ENCODE measurements around the gene CAPRIN1. TPM values are rescaled to one million over a fixed set of nuclear protein-coding genes. Genes with fewer than 3 reads are reported as not detected.
A peak's percentile ranks its signal among the peaks of the same experiment; 100 is the strongest.
"Not testable (repeated sequence)": the region's sequence is repeated elsewhere in the genome, so short reads cannot be mapped to it uniquely, and the experiment has no call there.

CAPRIN1 gene
- polyA plus RNA-seq, 3 donors: 50.4 to 81.5 (median 59.2) TPM

DNA sequence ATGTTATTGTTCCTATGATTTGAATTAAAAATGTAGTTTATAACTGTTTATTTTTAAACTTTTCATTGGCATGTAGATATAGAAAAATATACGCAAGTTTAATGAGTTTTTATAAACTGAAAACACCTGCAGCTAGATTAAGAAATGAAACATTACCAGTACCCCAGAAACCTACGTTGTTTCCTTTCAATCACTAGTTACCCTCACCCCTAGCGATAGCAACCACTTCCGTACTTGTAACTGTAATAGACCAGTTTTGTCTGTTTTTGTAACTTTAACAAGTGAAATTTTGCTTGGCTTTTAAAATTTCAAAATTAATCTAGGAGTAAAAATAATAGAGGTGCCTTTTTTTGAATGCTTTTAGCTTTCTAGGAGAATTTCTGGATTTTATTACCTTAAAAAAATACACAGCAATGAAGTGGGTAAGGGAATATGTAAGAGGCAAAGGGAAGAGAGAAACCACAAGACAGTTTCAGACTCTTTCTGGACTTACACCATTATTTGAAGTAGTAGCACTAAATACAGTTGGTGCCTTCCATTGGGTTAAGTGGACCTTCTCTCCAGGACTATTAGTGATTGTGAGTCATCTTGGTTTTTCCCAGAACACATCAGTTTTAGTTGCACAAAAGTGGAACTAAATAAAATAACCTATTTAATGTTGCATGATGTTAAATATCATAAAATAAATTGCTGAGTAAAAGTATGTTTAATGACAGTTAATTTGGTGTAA is 35.2 kb downstream of the CAPRIN1 start:
- H4K20me1 ChIP-seq (ENCODE audit: insufficient read depth, low read length): peaks cover 50% of the 10 kb centered on the region
- Mint-ChIP-seq H3K4me1 (no peaks in the 10 kb centered on the region), H3K27me3 (ENCODE audit: low read depth in 3 of 3) (peaks cover 0 to 3% (median 0%) of the 10 kb centered on the region in 3 donors), H3K4me3 (no peak overlapping the region), H3K9me3 (no peaks in the 10 kb centered on the region), H3K27ac (peak overlapping the region in 1 of 7 donors; percentile 26), H3K36me3 (peaks cover 71 to 89% of the 10 kb centered on the region in 2 donors)
- DNase-seq: peak in 1 of 3 donors; percentile 56
- intact Hi-C loops (cut with micrococcal nuclease): no loop called here
- no peak overlapping the region for H3K4me3 ChIP-seq (replicated peaks in 1 of 3; ENCODE audit: low read depth in 2 of 3, low read length in 3 of 3)
- H2AFZ ChIP-seq (ENCODE audit: insufficient read depth, low read depth, low read length, poor library complexity, severe bottlenecking): no peak overlapping the region
- no peaks in the 10 kb centered on the region for H3K27me3 ChIP-seq (ENCODE audit: control insufficient read depth in 2 of 2, insufficient read depth in 2 of 2, low read length in 2 of 2)
- TF ChIP-seq, protein P1, sequence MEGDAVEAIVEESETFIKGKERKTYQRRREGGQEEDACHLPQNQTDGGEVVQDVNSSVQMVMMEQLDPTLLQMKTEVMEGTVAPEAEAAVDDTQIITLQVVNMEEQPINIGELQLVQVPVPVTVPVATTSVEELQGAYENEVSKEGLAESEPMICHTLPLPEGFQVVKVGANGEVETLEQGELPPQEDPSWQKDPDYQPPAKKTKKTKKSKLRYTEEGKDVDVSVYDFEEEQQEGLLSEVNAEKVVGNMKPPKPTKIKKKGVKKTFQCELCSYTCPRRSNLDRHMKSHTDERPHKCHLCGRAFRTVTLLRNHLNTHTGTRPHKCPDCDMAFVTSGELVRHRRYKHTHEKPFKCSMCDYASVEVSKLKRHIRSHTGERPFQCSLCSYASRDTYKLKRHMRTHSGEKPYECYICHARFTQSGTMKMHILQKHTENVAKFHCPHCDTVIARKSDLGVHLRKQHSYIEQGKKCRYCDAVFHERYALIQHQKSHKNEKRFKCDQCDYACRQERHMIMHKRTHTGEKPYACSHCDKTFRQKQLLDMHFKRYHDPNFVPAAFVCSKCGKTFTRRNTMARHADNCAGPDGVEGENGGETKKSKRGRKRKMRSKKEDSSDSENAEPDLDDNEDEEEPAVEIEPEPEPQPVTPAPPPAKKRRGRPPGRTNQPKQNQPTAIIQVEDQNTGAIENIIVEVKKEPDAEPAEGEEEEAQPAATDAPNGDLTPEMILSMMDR (IDR thresholded peaks at IDR 0.05): no peak
- peaks cover 93 to 98% of the 10 kb centered on the region in 2 donors for H3K36me3 ChIP-seq (replicated peaks in 1 of 2; ENCODE audit: control insufficient read depth in 1 of 2, insufficient read depth in 2 of 2, low read length in 2 of 2)
- no peaks in the 10 kb centered on the region for H3K9me3 ChIP-seq (replicated peaks in 1 of 2; ENCODE audit: control insufficient read depth in 1 of 2, insufficient read depth in 1 of 2, low read length in 2 of 2)
- H3K27ac ChIP-seq (ENCODE audit: low read depth in 1 of 2, low read length in 2 of 2): peak overlapping the region in 1 of 2 donors; percentile 32
- WGBS (ENCODE audit: insufficient coverage): no CpG with 5 or more reads among the region's 4 CpGs
- H3K79me2 ChIP-seq (ENCODE audit: insufficient read depth, low read length): peaks cover 55% of the 10 kb centered on the region
- no peaks in the 10 kb centered on the region for H3K4me1 ChIP-seq (ENCODE audit: control insufficient read depth in 1 of 2, insufficient read depth in 2 of 2, low read length in 2 of 2)
- H3K9ac ChIP-seq (ENCODE audit: insufficient read depth, low read length, poor library complexity, severe bottlenecking): no peak overlapping the region
- H3K4me2 ChIP-seq (replicated peaks; ENCODE audit: extremely low read depth, low read length, poor library complexity, severe bottlenecking): no peak overlapping the region

DNA sequence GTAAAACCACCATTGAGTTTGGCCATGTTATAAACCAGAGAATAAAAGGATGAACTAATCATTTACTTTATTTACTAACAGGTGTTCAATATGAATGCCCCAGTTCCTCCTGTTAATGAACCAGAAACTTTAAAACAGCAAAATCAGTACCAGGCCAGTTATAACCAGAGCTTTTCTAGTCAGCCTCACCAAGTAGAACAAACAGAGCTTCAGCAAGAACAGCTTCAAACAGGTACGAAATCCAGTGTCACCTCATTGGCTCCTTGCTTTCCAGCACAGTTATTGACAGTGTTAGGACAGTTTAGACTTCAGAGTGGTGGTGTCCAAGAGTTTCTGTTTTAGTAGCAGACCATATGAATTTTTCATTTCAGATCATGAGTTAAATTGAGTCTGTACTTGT is 40.3 kb downstream of the CAPRIN1 start:
- peaks cover 0 to 1% (median 0%) of the 10 kb centered on the region in 3 donors for H3K27me3 Mint-ChIP-seq (ENCODE audit: low read depth in 3 of 3)
- Histone ChIP-seq H3K9me3 (replicated peaks in 1 of 2; ENCODE audit: control insufficient read depth in 1 of 2, insufficient read depth in 1 of 2, low read length in 2 of 2) (no peaks in the 10 kb centered on the region), H3K27ac (ENCODE audit: low read depth in 1 of 2, low read length in 2 of 2) (no peak overlapping the region), H3K79me2 (ENCODE audit: insufficient read depth, low read length) (peaks cover 45% of the 10 kb centered on the region), H3K9ac (ENCODE audit: insufficient read depth, low read length, poor library complexity, severe bottlenecking) (no peak overlapping the region), H3K4me3 (replicated peaks in 1 of 3; ENCODE audit: low read depth in 2 of 3, low read length in 3 of 3) (no peak overlapping the region), H2AFZ (ENCODE audit: insufficient read depth, low read depth, low read length, poor library complexity, severe bottlenecking) (no peak overlapping the region), H4K20me1 (ENCODE audit: insufficient read depth, low read length) (peaks cover 31% of the 10 kb centered on the region), H3K4me2 (replicated peaks; ENCODE audit: extremely low read depth, low read length, poor library complexity, severe bottlenecking) (no peak overlapping the region), H3K27me3 (ENCODE audit: control insufficient read depth in 2 of 2, insufficient read depth in 2 of 2, low read length in 2 of 2) (no peaks in the 10 kb centered on the region), H3K36me3 (replicated peaks in 1 of 2; ENCODE audit: control insufficient read depth in 1 of 2, insufficient read depth in 2 of 2, low read length in 2 of 2) (peaks cover 92 to 98% of the 10 kb centered on the region in 2 donors), H3K4me1 (ENCODE audit: control insufficient read depth in 1 of 2, insufficient read depth in 2 of 2, low read length in 2 of 2) (no peaks in the 10 kb centered on the region)
- no peak for DNase-seq
- no CpG with 5 or more reads among the region's 1 CpG for WGBS (ENCODE audit: insufficient coverage)
- peaks cover 71 to 93% of the 10 kb centered on the region in 2 donors for H3K36me3 Mint-ChIP-seq
- TF ChIP-seq, protein P1 (IDR thresholded peaks at IDR 0.05): no peak
- intact Hi-C loops (cut with micrococcal nuclease): no loop called here
- H3K27ac Mint-ChIP-seq: no peak overlapping the region
- H3K9me3 Mint-ChIP-seq: no peaks in the 10 kb centered on the region
- H3K4me1 Mint-ChIP-seq: no peaks in the 10 kb centered on the region
- H3K4me3 Mint-ChIP-seq: no peak overlapping the region

DNA sequence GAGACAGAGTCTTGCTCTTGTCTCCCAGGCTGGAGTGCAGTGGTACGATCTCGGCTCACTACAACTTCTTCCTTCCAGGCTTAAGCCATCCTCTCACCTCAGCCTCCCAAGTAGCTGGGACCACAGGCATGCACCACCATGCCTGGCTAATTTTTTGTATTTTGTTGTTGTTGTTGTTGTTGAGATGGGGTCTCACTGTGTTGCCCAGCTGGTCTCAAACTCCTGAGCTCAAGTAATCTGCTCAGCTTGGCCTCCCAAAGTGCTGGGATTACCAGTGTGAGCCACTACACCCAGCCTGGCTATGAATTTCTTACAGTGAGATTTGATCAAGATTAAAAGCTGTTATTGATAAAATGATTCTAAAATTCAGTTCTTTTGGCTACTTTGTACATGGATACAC is 43.4 kb downstream of the CAPRIN1 start:
- H3K36me3 ChIP-seq (replicated peaks in 1 of 2; ENCODE audit: control insufficient read depth in 1 of 2, insufficient read depth in 2 of 2, low read length in 2 of 2): peaks cover 97 to 100% of the 10 kb centered on the region in 2 donors
- peaks cover 25% of the 10 kb centered on the region for H4K20me1 ChIP-seq (ENCODE audit: insufficient read depth, low read length)
- H3K4me2 ChIP-seq (replicated peaks; ENCODE audit: extremely low read depth, low read length, poor library complexity, severe bottlenecking); H3K4me3 Mint-ChIP-seq; H3K9me3 Mint-ChIP-seq; H3K27me3 ChIP-seq (ENCODE audit: control insufficient read depth in 2 of 2, insufficient read depth in 2 of 2, low read length in 2 of 2); H3K4me1 Mint-ChIP-seq; H3K27ac ChIP-seq (ENCODE audit: low read depth in 1 of 2, low read length in 2 of 2); intact Hi-C loops (cut with micrococcal nuclease); H3K9me3 ChIP-seq (replicated peaks in 1 of 2; ENCODE audit: control insufficient read depth in 1 of 2, insufficient read depth in 1 of 2, low read length in 2 of 2); H3K27me3 Mint-ChIP-seq (ENCODE audit: low read depth in 3 of 3); H3K9ac ChIP-seq (ENCODE audit: insufficient read depth, low read length, poor library complexity, severe bottlenecking); H3K4me1 ChIP-seq (ENCODE audit: control insufficient read depth in 1 of 2, insufficient read depth in 2 of 2, low read length in 2 of 2); H3K4me3 ChIP-seq (replicated peaks in 1 of 3; ENCODE audit: low read depth in 2 of 3, low read length in 3 of 3); DNase-seq; H2AFZ ChIP-seq (ENCODE audit: insufficient read depth, low read depth, low read length, poor library complexity, severe bottlenecking): not testable (repeated sequence)
- WGBS (ENCODE audit: insufficient coverage): 100% methylated on average over 1 of the region's 2 CpGs
- peaks cover 38% of the 10 kb centered on the region for H3K79me2 ChIP-seq (ENCODE audit: insufficient read depth, low read length)
- Mint-ChIP-seq H3K27ac (peak overlapping the region in 1 of 7 donors; percentile 73), H3K36me3 (peaks cover 82 to 99% of the 10 kb centered on the region in 2 donors)
